ENCODE results near the gene IQCH. TPM values are rescaled to one million over a fixed set of nuclear protein-coding genes. Genes with fewer than 3 reads are reported as not detected.

IQCH gene
- total and polyA plus RNA-seq, 2 of the 4 experiments (the other 2 are of a cell fraction): 0.60 to 2.5 TPM

GRCh38 chr15:67396114-67396513, 141.5 kb downstream of the IQCH start:
- Histone ChIP-seq H3K4me2 (ENCODE audit: low read depth, low read length) (no peak overlapping the region), H3K9ac (ENCODE audit: low read depth, low read length) (no peak overlapping the region), H3K23ac (ENCODE audit: low read depth, low read length) (no peak overlapping the region), H3K27me3 (ENCODE audit: control insufficient read depth, insufficient read depth, low read length) (peaks cover 2% of the 10 kb centered on the region), H4K8ac (ENCODE audit: low read depth in 2 of 2, low read length in 2 of 2) (no peak overlapping the region), H2AK9ac (replicated peaks; ENCODE audit: low read depth, low read length, poor library complexity) (no peak overlapping the region), H3K4ac (ENCODE audit: low read depth, low read length) (no peak overlapping the region), H2BK5ac (ENCODE audit: low read depth, low read length, poor library complexity, severe bottlenecking) (no peak overlapping the region), H3K9me3 (ENCODE audit: control insufficient read depth, insufficient read depth, low read length) (no peaks in the 10 kb centered on the region), H3K9me1 (ENCODE audit: insufficient read depth, low read length) (no peaks in the 10 kb centered on the region), H4K20me1 (ENCODE audit: insufficient read depth, low read length) (no peaks in the 10 kb centered on the region), H3K79me1 (ENCODE audit: low read depth in 1 of 2, low read length in 2 of 2) (no peaks in the 10 kb centered on the region), H3K14ac (replicated peaks; ENCODE audit: low read depth, low read length) (no peak overlapping the region), H2BK20ac (ENCODE audit: low read depth, low read length) (no peak overlapping the region), H3K4me3 (ENCODE audit: insufficient read depth, low read depth, low read length) (no peak overlapping the region), H2AFZ (replicated peaks; ENCODE audit: low read length, poor library complexity) (no peak overlapping the region), H4K91ac (ENCODE audit: insufficient read depth, low read depth, low read length) (no peak overlapping the region), H3K27ac (ENCODE audit: insufficient read depth, low read length) (no peak overlapping the region), H3K18ac (ENCODE audit: low read depth, low read length) (no peak overlapping the region), H3K36me3 (ENCODE audit: control insufficient read depth, insufficient read depth, low read length) (no peaks in the 10 kb centered on the region), H2BK120ac (ENCODE audit: low read depth, low read length) (no peak overlapping the region), H3K56ac (ENCODE audit: extremely low read depth, insufficient read depth, low read length) (no peak overlapping the region), H4K5ac (ENCODE audit: low read depth, low read length) (no peak overlapping the region), H2BK15ac (ENCODE audit: low read depth, low read length) (no peak overlapping the region), H3K4me1 (ENCODE audit: control insufficient read depth, insufficient read depth, low read length) (no peaks in the 10 kb centered on the region), H2AK5ac (ENCODE audit: low read depth, low read length) (no peak overlapping the region)
- intact Hi-C loops (cut with micrococcal nuclease) (no loop called here), in situ Hi-C loops (cut with MboI; ENCODE audit: low sequenced_read_pairs) (no loop called here), dilution Hi-C loops (cut with HindIII; ENCODE audit: low sequenced_read_pairs, unreplicated experiment) (no loop called here)
- ChIA-PET POLR2A (ENCODE audit: unreplicated experiment) (no interaction called here), CTCF (interaction anchor here (0.5 to 0.6 kb wide), 2 partner anchors 39 to 236 kb away, joined by 4 read pairs; no protein-coding TSS in a partner anchor)
- TF ChIP-seq MAZ (IDR thresholded peaks at IDR 0.05; ENCODE audit: borderline replicate concordance, low read depth, low read length) (no peak), USF2 (IDR thresholded peaks at IDR 0.05; ENCODE audit: low read depth, low read length) (no peak)
- ATAC-seq (ENCODE audit: low read depth) (no peak), DNase-seq (no peak)
- no TSS peak for BruUV-seq (replicated peaks)
- 83% methylated on average over 1 of the region's 5 CpGs; no CpG with 5 or more reads in 1 of the 2 experiments for WGBS, 2 experiments (ENCODE audit: extremely low coverage in 2 of 2, insufficient read length in 1 of 2)
